ENCODE results near the gene NRXN3.

- TF ChIP-seq CTCF (IDR thresholded peaks at IDR 0.05; ENCODE audit: insufficient read depth, low read length, poor library complexity, severe bottlenecking), result peak; percentile 32
- no peak for TF ChIP-seq EZH2phosphoT487 (conservative IDR thresholded peaks at IDR 0.05; ENCODE audit: low read length)
Observed at GRCh38 chr14:78902010-78902623, 731.9 kb downstream of the NRXN3 start.
